ENCODE data around the gene FLT1.

The FLT1 gene

DNA sequence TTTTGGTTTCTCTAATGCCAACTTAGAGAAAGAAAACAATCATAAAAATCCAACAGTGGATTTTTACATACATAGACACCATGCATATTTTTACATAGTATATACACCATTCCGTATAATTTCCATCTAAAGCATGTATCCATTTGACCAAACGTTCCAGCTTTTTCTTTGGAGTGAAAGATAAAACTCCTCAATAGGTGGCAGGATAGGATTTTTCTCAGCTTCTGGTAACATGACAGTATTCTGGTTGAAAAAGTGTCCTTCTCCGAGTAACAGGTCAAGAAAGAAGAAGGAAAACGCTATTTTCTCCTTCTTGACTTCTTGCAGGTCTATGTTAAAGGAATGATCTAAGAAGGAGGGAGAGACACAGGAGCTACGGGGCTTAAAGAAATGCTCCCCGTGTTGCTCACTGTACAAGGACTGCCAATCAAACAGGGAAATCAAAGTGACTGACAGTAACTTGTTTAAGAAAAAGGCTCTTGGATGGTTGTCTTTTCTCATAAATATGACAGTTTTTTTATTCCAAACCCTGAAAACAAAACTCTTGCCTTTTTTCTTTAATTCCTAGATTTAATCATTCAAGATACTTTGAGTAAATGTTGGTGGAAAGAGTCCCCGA, 11.5 kb downstream of the FLT1 start:
- H3K36me3 Mint-ChIP-seq = peaks cover 2% of the 10 kb centered on the region
- H3K4me3 Mint-ChIP-seq = no peak overlapping the region
- no peaks in the 10 kb centered on the region for H3K9me3 Mint-ChIP-seq (ENCODE audit: low read depth)
- H3K27me3 Mint-ChIP-seq = peaks cover 2% of the 10 kb centered on the region
- no peaks in the 10 kb centered on the region for H3K4me1 Mint-ChIP-seq (ENCODE audit: low read depth)
- no peak overlapping the region for H3K27ac Mint-ChIP-seq

DNA sequence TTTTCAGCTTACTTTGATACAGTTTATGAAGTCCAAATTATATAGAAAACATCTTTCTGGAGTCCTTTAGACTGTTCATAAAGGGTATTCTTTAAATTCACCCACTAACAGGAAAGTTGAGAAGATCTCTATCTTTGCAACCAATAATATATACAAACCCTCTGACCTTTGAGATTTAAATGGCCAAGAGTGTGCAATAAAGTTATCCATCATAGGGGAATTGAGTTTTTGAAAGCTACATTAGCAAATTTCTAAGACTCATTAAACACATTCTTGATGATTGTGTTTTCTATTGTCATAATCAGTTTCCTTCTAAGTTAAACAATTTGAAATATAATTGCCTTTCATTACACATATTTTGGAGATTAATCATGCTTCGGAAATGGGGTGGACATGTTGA, 15.9 kb downstream of the FLT1 start:
- H3K27me3 Mint-ChIP-seq = no peaks in the 10 kb centered on the region
- H3K27ac Mint-ChIP-seq = no peak overlapping the region
- H3K9me3 Mint-ChIP-seq (ENCODE audit: low read depth) = no peaks in the 10 kb centered on the region
- H3K4me1 Mint-ChIP-seq (ENCODE audit: low read depth) = peaks cover 3% of the 10 kb centered on the region
- H3K36me3 Mint-ChIP-seq = peaks cover 2% of the 10 kb centered on the region
- H3K4me3 Mint-ChIP-seq = no peak overlapping the region

DNA sequence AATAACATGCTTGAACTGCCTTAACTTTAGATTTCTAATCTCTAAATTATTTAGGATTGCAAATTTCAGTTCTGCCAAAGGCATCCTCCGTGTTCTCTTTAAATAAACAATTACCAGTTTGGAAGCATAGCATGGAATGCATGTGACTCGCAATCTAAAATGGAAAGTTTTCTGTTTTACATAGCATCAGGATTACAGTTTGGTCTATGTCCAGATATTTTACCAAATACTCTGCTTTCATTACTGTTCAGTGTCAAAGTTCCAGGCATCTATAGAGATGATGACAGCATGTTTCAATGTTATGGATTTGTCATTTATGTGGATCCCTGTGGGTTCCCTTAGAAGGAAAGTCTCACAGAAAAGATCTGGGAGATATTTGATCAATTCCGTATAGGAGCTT, 16.8 kb downstream of the FLT1 start:
- Mint-ChIP-seq H3K4me1 (ENCODE audit: low read depth) (peaks cover 3% of the 10 kb centered on the region), H3K9me3 (ENCODE audit: low read depth) (no peaks in the 10 kb centered on the region)

DNA sequence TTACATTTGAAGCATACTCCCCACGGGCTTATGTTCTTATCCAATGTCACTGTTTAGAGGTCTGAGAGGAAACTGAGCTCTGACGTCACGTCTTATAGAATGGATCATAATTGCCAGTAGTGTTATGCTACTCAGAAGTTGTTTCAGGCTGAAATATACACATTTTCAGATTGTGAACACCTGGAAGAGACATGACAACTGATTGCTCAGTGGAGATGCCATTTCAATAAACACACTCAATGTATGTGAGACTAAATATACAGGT, 17.3 kb downstream of the FLT1 start:
- no peak overlapping the region for H3K4me3 Mint-ChIP-seq
- H3K4me1 Mint-ChIP-seq (ENCODE audit: low read depth) = peaks cover 3% of the 10 kb centered on the region
- no peaks in the 10 kb centered on the region for H3K9me3 Mint-ChIP-seq (ENCODE audit: low read depth)
- no peak overlapping the region for H3K27ac Mint-ChIP-seq
- peaks cover 5% of the 10 kb centered on the region for H3K36me3 Mint-ChIP-seq
- H3K27me3 Mint-ChIP-seq = no peaks in the 10 kb centered on the region

More for the DNA sequence above, 16.8 kb downstream of the FLT1 start:
- no peak overlapping the region for H3K27ac Mint-ChIP-seq
- no peak overlapping the region for H3K4me3 Mint-ChIP-seq
- no peaks in the 10 kb centered on the region for H3K27me3 Mint-ChIP-seq
- peaks cover 2% of the 10 kb centered on the region for H3K36me3 Mint-ChIP-seq

DNA sequence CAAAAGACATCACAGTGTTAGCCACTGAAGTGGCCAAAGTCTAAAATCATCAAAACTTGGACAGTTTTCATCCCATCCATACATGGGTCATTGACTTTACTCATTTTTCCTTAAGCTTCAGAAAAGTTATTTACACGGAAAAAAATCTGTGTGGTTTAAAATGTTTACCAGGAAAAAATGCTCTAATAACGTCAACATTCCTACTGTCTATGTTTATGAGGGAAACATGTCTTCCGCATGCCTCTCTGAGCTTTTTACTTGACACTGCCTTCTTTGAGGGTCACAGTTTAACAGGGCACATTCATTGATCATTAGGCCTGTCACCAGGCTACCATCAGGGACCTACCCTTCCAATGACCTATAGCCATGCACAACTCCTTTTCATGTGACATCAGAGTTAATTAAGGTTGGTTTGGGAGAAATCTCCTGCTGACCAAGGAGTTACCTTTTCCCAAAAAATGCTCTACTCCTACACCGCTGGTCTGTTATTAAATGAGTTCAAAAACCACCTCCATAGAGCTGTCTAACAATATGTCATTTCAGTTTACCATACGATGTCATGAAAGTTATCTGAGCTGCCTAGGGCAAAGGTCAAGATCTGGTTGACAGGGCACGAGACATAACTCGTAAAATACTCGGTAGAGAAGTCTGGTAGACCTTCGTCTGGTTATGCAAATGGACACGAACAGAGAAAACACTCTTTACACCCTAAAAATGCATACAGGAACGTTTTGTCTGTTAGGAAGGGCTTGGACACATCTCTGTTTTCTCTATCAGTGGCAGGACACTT, 17.8 kb downstream of the FLT1 start:
- H3K36me3 Mint-ChIP-seq = peaks cover 4% of the 10 kb centered on the region
- no peaks in the 10 kb centered on the region for H3K9me3 Mint-ChIP-seq (ENCODE audit: low read depth)
- H3K4me1 Mint-ChIP-seq (ENCODE audit: low read depth) = peaks cover 3% of the 10 kb centered on the region
- H3K27ac Mint-ChIP-seq = no peak overlapping the region
- H3K4me3 Mint-ChIP-seq = no peak overlapping the region
- no peaks in the 10 kb centered on the region for H3K27me3 Mint-ChIP-seq

DNA sequence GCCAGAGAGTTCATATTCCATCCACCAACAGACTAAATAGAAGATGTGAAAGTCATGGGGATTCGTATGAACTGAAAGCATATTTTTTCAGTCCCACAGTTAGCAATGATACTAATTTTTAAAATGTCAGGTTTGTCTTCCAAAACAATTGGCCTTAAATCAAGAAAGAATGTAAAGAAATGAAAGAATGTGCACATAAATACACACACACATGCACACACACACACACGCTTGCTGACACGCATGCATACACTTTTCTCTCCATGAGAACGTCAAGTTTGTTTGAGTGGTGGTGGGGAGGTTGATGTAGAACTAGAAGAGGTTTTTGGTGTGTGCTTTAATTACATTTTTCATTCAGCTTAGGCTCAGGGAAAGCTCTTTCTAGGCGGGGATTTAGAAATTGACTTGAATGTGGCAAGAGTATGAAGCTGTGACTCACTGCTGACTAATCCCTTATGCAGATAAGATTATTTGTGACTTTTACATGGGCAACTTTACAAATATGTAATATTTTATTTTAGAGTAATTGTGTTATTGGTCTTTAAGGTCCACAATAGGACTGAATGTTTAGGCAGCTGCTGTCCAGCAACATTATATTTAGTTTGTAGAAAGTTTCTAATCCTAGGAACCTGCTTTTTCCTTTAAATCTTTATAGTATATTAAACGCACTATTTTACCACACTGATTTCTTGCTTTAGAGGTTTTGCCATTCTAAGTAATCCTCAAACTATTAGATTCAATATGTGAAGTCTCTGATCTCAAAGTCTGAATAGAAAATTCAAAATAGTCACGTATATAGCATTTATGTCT, 18.8 kb downstream of the FLT1 start:
- H3K4me1 Mint-ChIP-seq (ENCODE audit: low read depth) = peaks cover 3% of the 10 kb centered on the region
- no peaks in the 10 kb centered on the region for H3K27me3 Mint-ChIP-seq
- peaks cover 4% of the 10 kb centered on the region for H3K36me3 Mint-ChIP-seq
- H3K4me3 Mint-ChIP-seq = no peak overlapping the region
- no peaks in the 10 kb centered on the region for H3K9me3 Mint-ChIP-seq (ENCODE audit: low read depth)
- no peak overlapping the region for H3K27ac Mint-ChIP-seq

DNA sequence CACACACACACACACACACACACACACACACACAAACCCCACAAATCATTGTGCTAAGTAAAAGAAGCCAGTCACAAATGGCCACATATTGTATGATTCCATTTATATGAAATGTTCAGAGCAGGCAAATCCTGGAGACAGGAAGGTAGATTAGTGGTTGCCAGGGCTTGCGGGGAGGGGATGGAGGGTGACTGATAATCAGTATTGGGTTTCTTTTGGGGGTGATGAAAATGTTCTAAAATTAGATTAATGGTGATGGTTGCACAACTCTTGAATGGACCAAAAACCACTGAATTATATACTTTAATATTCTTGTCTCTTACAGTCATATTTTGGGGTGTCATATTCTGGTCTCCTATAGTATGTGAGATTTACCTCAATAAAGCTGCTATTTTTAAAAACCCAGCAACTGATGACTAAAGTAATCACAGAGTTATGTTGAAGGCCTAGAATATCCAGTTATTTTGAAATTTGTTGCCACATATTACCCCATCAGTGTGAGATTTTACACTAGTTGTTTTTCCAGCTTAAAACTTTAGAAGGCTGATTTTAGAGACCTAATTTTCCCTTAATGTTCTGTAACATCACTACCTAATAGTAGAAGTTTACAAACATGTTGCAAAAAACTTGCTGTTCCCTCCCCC, 20.3 kb downstream of the FLT1 start:
- Mint-ChIP-seq H3K36me3 (peaks cover 4% of the 10 kb centered on the region), H3K27me3 (no peaks in the 10 kb centered on the region), H3K9me3 (ENCODE audit: low read depth) (no peaks in the 10 kb centered on the region), H3K4me1 (ENCODE audit: low read depth) (peaks cover 3% of the 10 kb centered on the region), H3K4me3 (no peak overlapping the region), H3K27ac (no peak overlapping the region)

DNA sequence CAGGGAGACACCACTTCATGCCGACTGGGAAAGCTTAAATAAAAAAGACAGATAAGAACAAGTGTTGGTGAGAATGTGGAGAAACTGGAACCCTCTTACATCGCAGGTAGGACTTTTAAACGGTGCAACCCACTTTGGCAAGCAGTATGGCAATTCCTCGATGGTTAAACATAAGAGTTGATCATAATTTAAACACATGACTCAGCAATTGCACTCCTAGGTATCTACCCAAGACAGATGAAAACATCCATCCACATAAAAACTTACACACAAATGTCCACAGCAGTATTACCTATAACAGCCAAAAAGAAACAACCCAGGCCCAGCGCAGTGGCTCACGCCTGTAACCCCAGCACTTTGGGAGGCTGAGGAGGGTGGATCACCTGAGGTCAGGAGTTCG, 21.9 kb downstream of the FLT1 start:
- H3K4me1 Mint-ChIP-seq (ENCODE audit: low read depth) = peaks cover 3% of the 10 kb centered on the region
- H3K27ac Mint-ChIP-seq = no peak overlapping the region
- peaks cover 4% of the 10 kb centered on the region for H3K36me3 Mint-ChIP-seq
- no peaks in the 10 kb centered on the region for H3K9me3 Mint-ChIP-seq (ENCODE audit: low read depth)
- no peak overlapping the region for H3K4me3 Mint-ChIP-seq
- no peaks in the 10 kb centered on the region for H3K27me3 Mint-ChIP-seq

DNA sequence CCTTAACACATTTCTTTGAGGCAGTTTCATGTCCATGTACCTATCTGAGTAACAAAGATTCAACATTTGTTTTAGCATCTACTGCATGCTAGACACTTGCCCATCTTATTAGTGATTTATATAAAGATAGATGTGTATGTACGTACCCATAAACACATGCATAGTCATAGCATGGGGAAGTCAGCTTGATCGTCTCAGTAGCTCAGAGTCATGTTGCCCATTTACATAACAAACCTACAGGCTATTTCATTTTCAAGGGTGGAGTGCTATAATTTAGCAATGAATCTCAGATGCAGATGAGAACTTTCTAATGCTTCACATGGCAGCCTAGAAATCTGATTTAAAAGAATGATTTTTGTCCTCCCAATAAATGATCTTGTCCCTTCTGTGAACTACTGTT, 23.5 kb downstream of the FLT1 start:
- peaks cover 4% of the 10 kb centered on the region for H3K36me3 Mint-ChIP-seq
- H3K27me3 Mint-ChIP-seq = no peaks in the 10 kb centered on the region
- peaks cover 3% of the 10 kb centered on the region for H3K4me1 Mint-ChIP-seq (ENCODE audit: low read depth)
- H3K4me3 Mint-ChIP-seq = no peak overlapping the region
- no peaks in the 10 kb centered on the region for H3K9me3 Mint-ChIP-seq (ENCODE audit: low read depth)
- no peak overlapping the region for H3K27ac Mint-ChIP-seq

DNA sequence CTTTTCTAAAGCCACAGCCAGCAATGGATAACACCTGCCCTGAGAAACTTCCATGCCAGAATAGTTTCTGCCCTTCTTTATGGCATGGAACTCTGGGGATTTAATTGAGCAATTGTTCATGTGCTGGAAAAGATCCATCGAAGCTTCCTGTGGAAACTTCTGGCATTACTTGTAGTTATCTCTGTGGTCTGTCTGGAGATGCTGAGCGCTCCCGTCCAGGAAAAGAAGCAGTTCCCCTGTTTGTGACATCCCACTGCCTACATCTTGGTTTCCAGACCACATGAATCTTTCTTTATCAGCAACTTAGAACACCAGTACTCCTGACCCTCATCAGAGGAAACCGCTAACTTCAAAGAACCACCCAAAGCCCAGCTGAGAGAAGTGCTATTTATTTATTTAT, 24.6 kb downstream of the FLT1 start:
- Mint-ChIP-seq H3K9me3 (ENCODE audit: low read depth) (no peaks in the 10 kb centered on the region), H3K27ac (no peak overlapping the region), H3K4me1 (ENCODE audit: low read depth) (no peaks in the 10 kb centered on the region), H3K27me3 (no peaks in the 10 kb centered on the region), H3K36me3 (peaks cover 4% of the 10 kb centered on the region), H3K4me3 (no peak overlapping the region)

DNA sequence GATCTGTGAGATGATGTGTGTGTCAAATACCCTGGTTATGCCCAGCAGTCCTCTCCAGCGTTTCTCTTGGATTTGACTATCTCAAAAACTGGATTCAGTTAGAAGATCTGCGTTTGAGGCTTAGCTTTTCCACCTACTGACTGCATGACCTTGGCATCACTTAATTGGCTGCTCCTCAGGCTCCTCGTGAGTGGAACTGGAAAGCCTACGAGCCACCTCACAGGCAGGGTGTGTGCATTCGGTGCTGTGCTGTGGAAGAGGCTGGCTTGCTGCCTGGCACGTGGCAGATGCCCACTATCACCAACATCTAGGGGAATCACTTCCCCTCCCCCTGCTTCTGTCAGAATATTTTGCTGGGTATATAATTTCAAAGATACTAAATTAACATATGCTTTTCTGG, 25.6 kb downstream of the FLT1 start:
- Mint-ChIP-seq H3K27me3 (no peaks in the 10 kb centered on the region), H3K36me3 (peaks cover 6% of the 10 kb centered on the region), H3K27ac (no peak overlapping the region), H3K4me3 (no peak overlapping the region), H3K9me3 (ENCODE audit: low read depth) (no peaks in the 10 kb centered on the region), H3K4me1 (ENCODE audit: low read depth) (no peaks in the 10 kb centered on the region)

DNA sequence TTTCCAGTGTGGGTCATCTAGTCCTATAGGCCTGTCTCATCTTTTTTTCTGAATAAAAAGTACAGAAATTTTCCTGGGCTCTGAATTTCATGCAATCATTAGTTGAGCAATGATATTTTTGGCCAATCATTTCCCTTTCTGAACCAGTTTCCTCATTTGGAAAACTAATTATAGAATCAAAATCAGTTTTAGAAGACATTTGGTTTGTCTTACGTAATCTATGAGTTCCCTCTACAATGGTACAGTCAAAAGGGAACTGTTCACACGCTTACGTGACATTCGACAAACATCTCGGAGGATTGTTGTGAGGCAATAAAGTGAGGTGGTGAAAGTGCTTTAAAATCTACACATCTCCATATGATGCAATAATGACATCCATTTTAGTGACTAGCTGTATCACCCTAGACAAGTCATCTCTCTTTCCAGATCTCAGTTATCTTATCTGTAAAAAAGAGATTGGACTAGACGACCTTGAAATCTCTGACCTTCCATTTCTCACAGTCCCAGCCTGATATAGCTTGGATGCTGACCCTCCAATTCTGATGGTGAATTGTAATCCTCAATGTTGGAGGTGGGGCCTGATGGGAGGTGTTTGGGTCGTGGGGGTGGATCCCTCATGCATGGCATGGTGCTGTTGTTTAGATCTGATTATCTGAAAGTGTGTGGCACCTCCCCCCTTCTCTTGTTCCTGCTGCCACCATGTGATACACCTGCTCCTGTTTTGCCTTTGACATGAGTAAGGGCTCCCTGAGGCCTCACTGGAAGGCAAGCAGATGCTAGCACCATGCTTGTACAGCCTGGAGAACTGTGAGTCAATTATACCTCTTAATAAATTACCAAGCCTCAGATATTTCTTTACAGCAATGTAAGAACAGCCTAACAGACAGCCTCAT, 26.7 kb downstream of the FLT1 start:
- no peak overlapping the region for H3K27ac Mint-ChIP-seq

DNA sequence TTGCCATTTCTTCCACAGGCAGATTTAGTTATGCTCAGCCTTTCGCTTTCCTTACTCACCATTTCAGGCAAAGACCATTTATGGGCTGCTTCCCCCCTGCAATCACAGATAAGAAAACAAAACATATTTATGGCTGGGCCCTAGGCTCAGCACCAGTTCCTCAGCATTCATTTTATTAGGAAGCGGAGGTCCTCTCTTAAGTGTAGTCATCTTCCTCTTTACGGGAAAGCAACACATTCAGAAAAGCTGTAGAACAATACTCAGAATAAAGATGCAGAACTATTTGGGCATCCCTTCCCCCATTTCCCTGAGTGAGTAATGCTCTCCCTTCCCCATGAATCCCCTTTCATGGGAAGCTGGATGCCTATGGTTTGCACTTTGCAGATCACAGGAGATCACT, 27.9 kb downstream of the FLT1 start:
- H3K27ac Mint-ChIP-seq = no peak overlapping the region

More for the DNA sequence above, 26.7 kb downstream of the FLT1 start:
- Mint-ChIP-seq H3K9me3 (ENCODE audit: low read depth) (no peaks in the 10 kb centered on the region), H3K4me1 (ENCODE audit: low read depth) (no peaks in the 10 kb centered on the region), H3K27me3 (no peaks in the 10 kb centered on the region), H3K4me3 (no peak overlapping the region), H3K36me3 (peaks cover 6% of the 10 kb centered on the region)

DNA sequence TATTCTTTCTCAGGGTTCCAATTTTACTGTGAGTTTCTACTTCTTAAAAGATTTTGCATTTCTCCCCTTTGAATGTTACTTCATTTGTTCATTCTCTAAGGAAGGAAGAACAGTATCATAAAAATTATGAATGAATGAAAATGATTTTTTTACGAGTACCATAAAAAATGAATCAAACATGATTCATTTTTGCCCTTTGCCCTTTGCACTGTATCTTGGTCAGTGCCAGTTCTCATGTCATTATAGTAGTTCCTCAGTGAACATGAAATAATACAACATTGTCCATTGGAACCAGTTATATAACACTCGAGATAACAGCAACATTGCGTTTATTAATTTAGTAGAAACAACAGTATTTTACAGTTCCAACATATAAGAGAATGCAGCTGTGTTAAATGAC, 28.8 kb downstream of the FLT1 start:
- Mint-ChIP-seq H3K4me1 (ENCODE audit: low read depth) (no peaks in the 10 kb centered on the region), H3K9me3 (ENCODE audit: low read depth) (no peaks in the 10 kb centered on the region), H3K27me3 (no peaks in the 10 kb centered on the region), H3K36me3 (peaks cover 2% of the 10 kb centered on the region), H3K4me3 (no peak overlapping the region), H3K27ac (no peak overlapping the region)

More for the DNA sequence above, 27.9 kb downstream of the FLT1 start:
- H3K36me3 Mint-ChIP-seq = peaks cover 2% of the 10 kb centered on the region
- no peaks in the 10 kb centered on the region for H3K4me1 Mint-ChIP-seq (ENCODE audit: low read depth)
- no peaks in the 10 kb centered on the region for H3K9me3 Mint-ChIP-seq (ENCODE audit: low read depth)
- no peaks in the 10 kb centered on the region for H3K27me3 Mint-ChIP-seq
- H3K4me3 Mint-ChIP-seq = no peak overlapping the region
